Activated CD8-positive, alpha-beta memory T cell treated with anti-CD3 and anti-CD28 coated beads, Interleukin-2, amount 50 U/mL, for 24 hours (primary cell): Measurements from ENCODE around the gene ENTPD6.
"Not testable (repeated sequence)": the region's sequence is repeated elsewhere in the genome, so short reads cannot be mapped to it uniquely, and the experiment has no call there.

ENCODE experiments used
- DNase-seq: peaks from one replicate; pipeline ENCODE4 v3.0.0-alpha.2; 2020; ENCODE audit errors: extremely low read depth

The ENTPD6 gene

DNA sequence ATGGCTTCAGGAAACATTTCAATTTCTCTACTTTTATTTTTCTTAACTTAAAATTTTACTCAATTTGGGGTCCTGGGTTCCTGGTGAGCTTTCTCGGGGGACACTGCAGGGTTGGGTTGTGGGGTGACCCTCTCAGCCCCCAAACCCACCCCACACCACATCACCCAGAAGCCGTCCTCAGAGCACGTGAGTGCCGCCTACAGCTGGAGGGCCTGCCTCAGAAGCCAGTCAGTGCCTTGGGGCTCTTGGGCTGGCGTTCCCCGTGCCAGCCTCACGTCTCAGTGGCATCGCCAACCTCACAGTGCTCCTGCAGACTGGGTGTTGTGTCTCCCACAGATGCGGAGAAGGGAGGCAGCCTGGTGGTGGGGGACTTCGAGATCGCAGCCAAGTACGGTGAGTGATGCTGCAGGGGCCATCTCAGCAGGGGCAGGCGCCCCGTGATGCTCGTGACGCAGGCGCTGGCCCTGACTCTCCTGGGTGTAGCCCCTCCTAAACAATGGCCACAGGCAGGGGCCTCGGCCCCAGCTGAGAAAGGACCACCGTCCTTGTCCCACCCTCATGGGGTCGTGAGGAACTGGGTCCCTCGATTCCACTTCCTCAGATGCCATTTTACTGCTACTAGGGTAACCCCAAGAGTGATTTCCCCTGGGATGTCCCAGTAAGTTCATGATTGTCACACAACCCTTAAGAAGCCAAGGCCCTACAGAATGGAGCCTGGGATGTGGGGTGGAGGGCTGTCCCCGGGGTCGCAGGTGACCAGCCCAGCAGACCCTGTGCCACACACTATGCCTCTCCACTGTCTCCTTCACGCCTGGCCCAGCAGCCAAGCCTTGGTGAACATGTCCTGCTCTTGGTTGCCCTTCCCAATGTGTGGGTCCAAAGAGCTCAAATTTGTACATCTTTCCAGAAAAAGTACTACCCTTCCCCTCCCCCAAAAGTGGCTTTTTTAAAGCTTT lies 28.5 kb downstream of the ENTPD6 start:
- DNase-seq, result no peak

DNA sequence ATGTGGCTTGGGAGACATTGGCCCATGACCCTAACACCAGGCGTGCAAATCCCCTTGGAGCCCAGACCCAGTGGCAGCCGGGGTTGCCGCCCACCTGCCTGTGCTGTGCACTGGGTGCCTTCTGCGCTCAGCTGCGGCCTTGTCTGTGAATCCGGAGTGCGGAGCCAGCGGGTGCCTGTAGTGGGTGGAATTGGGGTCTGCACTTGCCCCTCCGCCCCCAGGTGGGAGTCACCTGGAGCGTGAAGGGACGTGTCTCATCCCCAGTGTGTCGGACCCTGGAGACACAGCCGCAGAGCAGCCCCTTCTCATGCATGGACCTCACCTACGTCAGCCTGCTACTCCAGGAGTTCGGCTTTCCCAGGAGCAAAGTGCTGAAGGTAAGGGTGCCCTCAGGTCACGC lies 29.4 kb downstream of the ENTPD6 start:
- DNase-seq, result no peak

- no peak for DNase-seq
Measured at GRCh38 chr20:25225642-25226432, 30.3 kb downstream of the ENTPD6 start.

- DNase-seq, result no peak
Measured at GRCh38 chr20:25226433-25227316, 31.2 kb downstream of the ENTPD6 start.

DNA sequence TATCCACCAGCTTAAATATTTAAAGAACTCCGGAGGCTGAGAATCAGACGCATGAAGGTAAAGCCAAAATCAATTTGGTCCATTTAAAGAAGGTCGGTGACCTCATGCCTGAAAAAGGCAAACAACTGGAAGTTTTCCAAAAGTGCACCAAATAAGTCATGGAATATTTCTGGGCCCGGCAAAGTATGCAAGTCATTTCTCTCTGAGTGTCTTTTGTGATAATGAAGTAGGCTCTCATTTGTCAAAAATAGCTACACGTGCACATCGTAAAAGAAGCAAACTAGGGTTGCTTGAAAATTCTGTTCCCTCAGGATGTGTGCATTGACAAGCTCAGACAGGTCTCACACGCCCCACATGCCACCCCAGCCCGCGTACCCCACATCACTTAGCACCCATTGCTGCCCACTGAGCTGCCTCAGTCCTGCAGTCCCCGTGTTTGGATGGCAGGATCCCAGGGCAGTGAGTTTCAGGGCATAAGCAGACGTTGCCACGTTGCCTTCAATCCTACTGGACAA lies 31.9 kb downstream of the ENTPD6 start:
- DNase-seq, result no peak

DNA sequence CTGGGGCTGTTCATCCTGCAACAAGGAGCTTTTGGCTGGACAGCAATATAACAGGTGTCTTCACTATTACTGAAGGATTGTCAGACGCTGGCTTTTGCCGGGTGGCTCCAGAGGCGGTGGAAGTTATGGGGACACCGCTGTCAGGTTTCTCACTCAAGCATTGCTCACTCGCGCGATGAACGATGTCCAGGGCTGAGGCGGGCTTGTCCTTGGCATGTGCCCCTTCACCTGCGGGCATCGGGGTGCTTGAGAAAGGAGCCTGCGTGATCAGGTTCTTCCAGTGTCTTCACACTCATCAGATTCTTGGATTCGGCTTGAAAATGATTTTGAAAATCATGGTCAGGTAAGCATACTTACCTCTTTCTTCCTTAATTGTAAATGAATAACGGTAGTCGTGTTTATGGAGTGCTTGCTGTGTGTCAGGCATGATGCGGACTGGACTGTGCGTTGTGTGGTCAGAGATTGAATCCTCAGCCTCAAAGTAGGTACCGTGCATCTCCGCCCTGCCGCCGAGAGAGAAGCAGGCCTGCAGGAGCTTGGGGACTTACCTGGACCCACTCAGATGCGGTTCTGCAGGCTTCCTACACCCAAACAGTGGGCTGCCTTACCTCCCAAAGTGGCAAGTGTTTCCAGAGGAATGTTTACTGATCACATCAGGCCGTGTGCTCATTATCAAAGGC lies 34.1 kb downstream of the ENTPD6 start:
- DNase-seq, result no peak

DNA sequence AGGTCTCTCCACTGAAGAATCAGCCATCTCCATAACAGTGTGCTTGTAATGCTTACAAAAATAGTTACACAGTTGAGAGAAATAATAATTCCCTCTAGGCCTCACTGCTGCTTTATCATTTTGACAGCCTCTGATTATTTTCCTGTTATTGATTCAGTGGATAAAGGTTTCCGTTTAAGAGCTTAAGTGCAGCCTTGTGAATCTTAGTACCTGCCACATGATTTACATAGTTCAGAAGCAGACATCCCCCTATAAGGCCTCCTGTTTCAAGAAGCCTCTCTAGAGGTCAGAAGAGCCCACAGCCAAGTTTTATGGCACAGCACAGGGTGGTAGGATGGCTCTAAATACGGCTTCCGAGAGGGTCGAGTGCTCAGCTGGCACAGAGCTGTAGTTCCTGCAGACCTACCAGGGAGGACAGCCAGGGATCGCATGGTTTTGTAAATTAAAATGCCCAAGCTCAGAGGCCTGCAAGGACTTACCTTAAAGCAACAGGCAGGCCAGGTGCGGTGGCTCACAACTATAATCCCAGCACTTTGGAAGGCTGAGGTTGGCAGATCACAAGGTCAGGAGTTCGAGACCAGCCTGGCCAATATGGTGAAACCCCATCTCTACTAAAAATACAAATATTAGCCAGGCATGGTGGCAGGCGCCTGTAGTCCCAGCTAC lies 34.8 kb downstream of the ENTPD6 start:
- no peak for DNase-seq

GRCh38 chr20:25233016-25233772 lies 37.7 kb downstream of the ENTPD6 start:
- DNase-seq, result no peak

DNA sequence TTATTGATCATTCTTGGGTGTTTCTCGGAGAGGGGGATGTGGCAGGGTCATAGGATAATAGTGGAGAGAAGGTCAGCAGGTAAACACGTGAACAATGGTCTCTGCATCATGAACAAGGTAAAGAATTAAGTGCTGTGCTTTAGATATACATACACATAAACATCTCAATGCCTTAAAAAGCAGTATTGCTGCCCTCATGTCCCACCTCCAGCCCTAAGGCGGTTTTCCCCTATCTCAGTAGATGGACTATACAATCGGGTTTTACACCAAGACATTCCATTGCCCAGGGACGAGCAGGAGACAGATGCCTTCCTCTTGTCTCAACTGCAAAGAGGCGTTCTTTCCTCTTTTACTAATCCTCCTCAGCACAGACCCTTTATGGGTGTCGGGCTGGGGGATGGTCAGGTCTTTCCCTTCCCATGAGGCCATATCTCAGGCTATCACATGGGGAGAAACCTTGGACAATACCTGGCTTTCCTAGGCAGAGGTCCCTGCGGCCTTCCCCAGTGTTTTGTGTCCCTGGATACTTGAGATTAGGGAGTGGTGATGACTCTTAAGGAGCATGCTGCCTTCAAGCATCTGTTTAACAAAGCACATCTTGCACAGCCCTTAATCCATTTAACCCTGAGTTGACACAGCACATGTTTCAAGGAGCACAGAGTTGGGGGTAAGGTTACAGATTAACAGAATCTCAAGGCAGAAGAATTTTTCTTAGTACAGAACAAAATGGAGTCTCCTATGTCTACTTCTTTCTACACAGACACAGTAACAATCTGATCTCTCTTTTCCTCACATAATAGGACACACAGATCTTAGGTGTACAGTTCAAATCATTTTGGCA lies 38.7 kb downstream of the ENTPD6 start:
- DNase-seq, result not testable (repeated sequence)

GRCh38 chr20:25236450-25237304 lies 41.2 kb downstream of the ENTPD6 start:
- no peak for DNase-seq

DNA sequence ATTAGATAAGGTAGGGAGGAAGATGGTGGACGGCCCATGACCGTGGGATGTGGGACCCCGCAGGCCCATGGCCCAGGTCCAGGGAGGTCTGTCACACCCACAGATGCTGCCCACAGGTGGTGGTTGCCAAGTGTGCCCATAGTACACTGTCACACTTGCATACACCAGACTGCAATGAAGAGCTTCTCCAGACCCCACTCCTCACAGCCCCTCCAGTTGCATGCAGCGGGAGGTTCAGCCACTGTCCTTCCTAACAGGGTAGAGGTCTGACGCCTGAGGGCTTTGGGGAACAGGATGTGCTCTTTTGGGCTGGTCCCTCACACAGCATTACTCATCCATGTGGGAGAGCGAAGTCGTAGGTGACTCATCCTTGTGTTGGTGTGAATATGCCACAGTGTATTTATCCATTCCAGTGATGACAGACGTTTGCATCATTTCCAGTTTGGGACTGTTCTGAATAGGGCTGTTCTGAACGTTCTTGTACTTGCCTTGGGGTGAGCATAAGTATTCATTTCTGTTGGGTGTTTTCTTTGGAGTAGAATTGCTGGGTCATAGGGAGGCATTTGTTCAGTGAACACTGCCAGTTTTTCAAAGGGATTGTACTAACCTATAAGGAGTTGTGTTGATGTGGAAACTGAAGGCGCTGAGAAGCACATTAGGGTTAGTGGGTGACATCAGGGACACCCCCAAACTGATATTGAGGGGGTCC lies 42.3 kb downstream of the ENTPD6 start:
- DNase-seq, result peak; percentile 26

DNA sequence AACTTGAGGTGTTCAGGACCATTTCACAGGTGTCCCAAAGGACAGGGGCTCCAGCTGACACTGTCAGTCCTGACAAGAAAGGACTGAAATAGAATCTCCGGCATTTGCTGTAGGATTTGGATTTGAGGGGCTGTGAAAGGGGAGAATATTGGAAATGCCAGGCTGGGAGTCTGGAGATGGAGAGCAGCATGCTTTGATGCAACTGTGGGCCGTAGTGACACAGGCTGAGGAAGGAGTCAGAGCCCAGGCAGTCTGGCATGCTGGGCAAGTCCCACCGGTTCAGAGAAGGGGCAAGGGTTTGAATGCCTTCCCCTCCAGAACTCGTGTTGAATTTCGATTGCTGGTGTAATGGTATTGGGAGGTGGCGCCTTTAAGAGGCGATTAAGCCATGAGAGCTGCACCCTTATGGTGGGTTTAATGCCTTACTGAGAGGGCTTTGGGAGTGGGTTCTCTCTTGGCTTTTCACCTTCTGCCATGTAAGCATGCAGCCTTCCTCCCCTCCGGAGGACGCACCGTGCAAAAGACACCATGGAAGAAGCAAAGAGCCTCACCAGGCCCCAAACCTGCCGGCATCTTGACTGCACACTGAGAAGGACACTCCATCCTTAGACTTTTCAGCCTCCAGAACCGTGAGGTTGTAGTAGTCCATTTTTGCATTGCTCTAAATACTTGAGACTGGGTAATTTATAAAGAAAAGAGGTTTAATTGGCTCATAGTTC lies 43.0 kb downstream of the ENTPD6 start:
- DNase-seq, result no peak

GRCh38 chr20:25239387-25240370 lies 44.2 kb downstream of the ENTPD6 start:
- no peak for DNase-seq

- not testable (repeated sequence) for DNase-seq
Measured at GRCh38 chr20:25240851-25241658, 45.5 kb downstream of the ENTPD6 start.

DNA sequence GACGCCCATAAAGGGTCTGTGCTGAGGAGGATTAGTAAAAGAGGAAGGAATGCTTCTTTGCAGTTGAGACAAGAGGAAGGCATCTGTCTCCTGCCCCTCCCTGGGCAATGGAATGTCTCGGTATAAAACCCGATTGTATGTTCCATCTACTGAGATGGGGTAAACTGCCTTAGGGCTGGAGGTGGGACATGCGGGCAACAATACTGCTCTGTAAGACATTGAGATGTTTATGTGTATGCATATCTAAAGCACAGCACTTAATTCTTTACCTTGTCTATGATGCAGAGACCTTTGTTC lies 46.1 kb downstream of the ENTPD6 start:
- not testable (repeated sequence) for DNase-seq
